Lower lobe of right lung (tissue), 2 donors: ENCODE results near the gene ARGLU1. TPM values are rescaled to one million over a fixed set of nuclear protein-coding genes. Genes with fewer than 3 reads are reported as not detected.
A peak's percentile ranks its signal among the peaks of the same experiment; 100 is the strongest.

Experiments used
- ATAC-seq, 2 donors: fragments of 200-7000 bp; cut with Tn5 transposase; one replicate each; pipeline ENCODE4 v1.9.1; 2020 to 2022; ENCODE audit warnings: mild to moderate bottlenecking in 2 of 2, moderate library complexity in 2 of 2
- DNase-seq: peaks from one replicate; pipeline ENCODE4 v3.0.0-alpha.2; 2020
- H3K27ac ChIP-seq: fragments of 200-600 bp; one replicate; pipeline ENCODE4 v1.8.0; 2022
- H3K27me3 ChIP-seq: fragments of 200-600 bp; one replicate; pipeline ENCODE4 v1.8.0; 2022; ENCODE audit warnings: low read depth
- H3K36me3 ChIP-seq: fragments of 200-600 bp; one replicate; pipeline ENCODE4 v1.8.0; 2022; ENCODE audit warnings: mild to moderate bottlenecking
- H3K4me1 ChIP-seq: fragments of 200-600 bp; one replicate; pipeline ENCODE4 v1.8.0; 2022
- H3K4me3 ChIP-seq: fragments of 200-600 bp; one replicate; pipeline ENCODE4 v1.8.0; 2022; ENCODE audit warnings: mild to moderate bottlenecking
- H3K9me3 ChIP-seq: fragments of 200-600 bp; one replicate; pipeline ENCODE4 v1.8.0; 2022
- CTCF ChIP-seq: fragments of 200-600 bp; IDR thresholded peaks from one replicate; pipeline ENCODE4 v1.8.0; 2022; ENCODE audit warnings: antibody characterized with exemption, mild to moderate bottlenecking
- intact Hi-C: fragments of 100-400 bp; cut with DNase I; formaldehyde crosslinking; loops from one replicate; pipeline ENCODE4 v1.11.0; 2022
- long read RNA-seq: library from polyadenylated mRNA; unstranded; transcript quantifications from one replicate; pipeline ENCODE4 v2.0.0, GENCODE V29; 2021
- total RNA-seq: library from RNA; stranded (reverse); fragmentation: NEBNext Ultra II Directional; extraction: Animal tissue kit (Norgen Biotek cat#: 25700); gene quantifications from one replicate; pipeline ENCODE4 v1.2.1, GENCODE V29; 2021
- donor health status: DM: no; HTN: yes; CAD: no; lungs with severe emphysema.

Gene ARGLU1, protein sequence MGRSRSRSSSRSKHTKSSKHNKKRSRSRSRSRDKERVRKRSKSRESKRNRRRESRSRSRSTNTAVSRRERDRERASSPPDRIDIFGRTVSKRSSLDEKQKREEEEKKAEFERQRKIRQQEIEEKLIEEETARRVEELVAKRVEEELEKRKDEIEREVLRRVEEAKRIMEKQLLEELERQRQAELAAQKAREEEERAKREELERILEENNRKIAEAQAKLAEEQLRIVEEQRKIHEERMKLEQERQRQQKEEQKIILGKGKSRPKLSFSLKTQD
- 108 TPM for total RNA-seq
- long read RNA-seq, full-length matches to known transcripts = 160 of 210 reads
- long read RNA-seq, partial matches to known transcripts = 29 of 210 reads
- long read RNA-seq, other reads (novel, unspliced or antisense) = 21 of 210 reads

DNA sequence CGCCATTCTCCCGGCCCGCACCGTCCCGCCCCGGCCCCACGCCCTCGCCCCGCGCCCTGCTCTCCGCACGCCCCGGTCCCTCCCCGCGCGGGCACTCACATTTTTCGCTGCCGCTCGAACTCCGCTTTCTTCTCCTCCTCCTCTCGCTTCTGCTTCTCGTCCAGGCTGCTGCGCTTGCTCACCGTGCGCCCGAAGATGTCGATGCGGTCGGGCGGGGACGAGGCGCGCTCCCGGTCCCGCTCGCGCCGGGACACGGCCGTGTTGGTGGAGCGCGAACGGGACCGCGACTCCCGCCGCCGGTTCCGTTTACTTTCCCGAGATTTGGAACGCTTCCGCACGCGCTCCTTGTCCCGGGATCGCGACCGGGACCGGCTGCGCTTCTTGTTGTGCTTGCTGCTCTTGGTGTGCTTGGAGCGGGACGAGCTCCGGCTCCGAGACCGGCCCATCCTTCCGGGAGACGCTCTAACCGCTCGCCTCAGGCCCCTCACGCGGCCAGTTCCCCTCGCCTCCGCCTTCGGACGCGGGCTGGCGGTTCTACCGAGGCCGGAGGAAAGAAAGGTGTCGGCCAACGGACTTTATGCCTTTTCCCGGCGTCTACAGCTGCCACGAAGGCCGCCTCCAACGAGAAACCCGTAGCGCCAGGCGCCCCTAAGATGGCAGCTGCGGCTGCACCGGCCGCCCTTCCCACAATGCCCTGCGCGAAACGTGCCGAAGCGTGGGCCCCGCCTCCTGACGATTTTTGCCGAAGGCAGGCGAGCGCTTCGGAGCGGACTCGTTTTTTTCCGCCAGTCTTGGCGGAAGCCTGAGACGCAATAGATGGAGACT, at the start of gene ARGLU1:
ARGLU1 (minus strand) TSS at position 664 of the 825 bp plus-strand sequence; CDS start at position 446, 218 bp downstream.
- no peaks in the 10 kb centered on the region for H3K36me3 ChIP-seq
- no peaks in the 10 kb centered on the region for H3K27me3 ChIP-seq
- ATAC-seq (peak; percentile 96), DNase-seq (peak; percentile 95)
- no peaks in the 10 kb centered on the region for H3K9me3 ChIP-seq
- H3K4me1 ChIP-seq = peaks cover 46% of the 10 kb centered on the region
- peak within 1 kb of the TSS; percentile 97 for H3K27ac ChIP-seq
- intact Hi-C loops = no loop called here
- H3K4me3 ChIP-seq = peak within 1 kb of the TSS; percentile 90
- no peak for TF ChIP-seq CTCF

DNA sequence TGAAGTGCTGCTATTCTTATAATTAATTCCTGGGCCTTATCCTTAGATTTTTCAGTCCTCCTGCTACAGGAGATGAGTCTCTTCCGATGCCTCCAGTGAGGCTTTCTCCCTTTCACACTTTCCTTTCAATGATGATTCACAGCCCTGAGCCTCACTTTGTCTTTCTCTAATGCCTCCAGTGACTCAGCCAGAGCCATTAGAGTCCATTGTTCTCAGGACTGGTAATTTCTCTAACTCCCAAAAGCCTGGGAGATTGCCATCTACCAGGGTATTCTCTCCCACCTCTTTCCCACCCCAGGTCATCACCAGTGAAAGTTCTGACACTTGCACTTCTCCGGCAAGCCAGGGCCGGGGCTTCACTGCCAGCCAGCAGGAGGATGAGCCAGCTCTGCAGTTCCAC, 49.6 kb upstream of the ARGLU1 start:
- DNase-seq (no peak), ATAC-seq (no peak)
- H3K27me3 ChIP-seq = no peaks in the 10 kb centered on the region
- intact Hi-C loops = no loop called here
- H3K27ac ChIP-seq = no peak overlapping the region
- H3K4me1 ChIP-seq = peaks cover 7% of the 10 kb centered on the region
- H3K4me3 ChIP-seq = no peak overlapping the region
- no peaks in the 10 kb centered on the region for H3K36me3 ChIP-seq
- no peak for TF ChIP-seq CTCF
- no peaks in the 10 kb centered on the region for H3K9me3 ChIP-seq

- no peaks in the 10 kb centered on the region for H3K36me3 ChIP-seq
- no peak for TF ChIP-seq CTCF
- H3K27me3 ChIP-seq = no peaks in the 10 kb centered on the region
- H3K9me3 ChIP-seq = no peaks in the 10 kb centered on the region
- intact Hi-C loops = no loop called here
- ATAC-seq (no peak), DNase-seq (no peak)
- H3K4me1 ChIP-seq = peaks cover 7% of the 10 kb centered on the region
- no peak overlapping the region for H3K27ac ChIP-seq
- H3K4me3 ChIP-seq = no peak overlapping the region
Measured at GRCh38 chr13:106616729-106617128, 48.8 kb upstream of the ARGLU1 start.

GRCh38 chr13:106614874-106615273, 46.9 kb upstream of the ARGLU1 start:
- no peak for TF ChIP-seq CTCF
- Histone ChIP-seq H3K27ac (no peak overlapping the region), H3K27me3 (no peaks in the 10 kb centered on the region), H3K9me3 (no peaks in the 10 kb centered on the region), H3K36me3 (no peaks in the 10 kb centered on the region), H3K4me1 (peaks cover 7% of the 10 kb centered on the region), H3K4me3 (no peak overlapping the region)
- DNase-seq (no peak), ATAC-seq (no peak)
- intact Hi-C loops = no loop called here

DNA sequence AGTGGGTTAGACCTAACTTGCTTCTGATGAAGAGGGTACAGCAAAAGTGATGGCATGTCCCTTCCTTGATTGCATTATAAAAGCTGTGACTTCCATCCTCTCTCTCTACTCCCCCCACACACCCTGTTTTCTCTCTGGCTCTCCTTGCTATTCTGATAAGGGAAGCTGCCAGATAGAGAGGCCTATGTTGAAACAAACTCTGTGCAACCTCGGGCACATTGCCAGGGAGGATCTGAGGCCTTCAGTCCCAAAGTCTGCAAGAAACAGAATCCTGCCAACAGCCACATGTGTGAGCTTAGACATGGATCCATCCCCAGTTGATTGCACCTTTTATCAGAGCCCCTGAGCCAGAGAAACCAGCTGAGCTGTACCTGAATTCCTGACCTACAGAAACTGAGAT, 44.8 kb upstream of the ARGLU1 start:
- intact Hi-C loops = no loop called here
- H3K9me3 ChIP-seq = no peaks in the 10 kb centered on the region
- no peaks in the 10 kb centered on the region for H3K27me3 ChIP-seq
- TF ChIP-seq CTCF = no peak
- H3K27ac ChIP-seq = no peak overlapping the region
- DNase-seq (peak; percentile 65), ATAC-seq (peak; percentile 47 to 55)
- no peaks in the 10 kb centered on the region for H3K4me1 ChIP-seq
- no peak overlapping the region for H3K4me3 ChIP-seq
- no peaks in the 10 kb centered on the region for H3K36me3 ChIP-seq
